Omental fat pad (tissue), 4 donors: ENCODE data around the gene HSPA14. TPM values are rescaled to one million over a fixed set of nuclear protein-coding genes. Genes with fewer than 3 reads are reported as not detected.

ENCODE experiments used
- ATAC-seq: fragments of 150-250 bp; one replicate; pipeline ENCODE4 v1.9.1; 2016; ENCODE audit warnings: mild to moderate bottlenecking, moderate library complexity; ENCODE audit not compliant: low FRiP score
- DNase-seq: peaks from one replicate; pipeline ENCODE4 v3.0.0-alpha.2; 2019; ENCODE audit warnings: low spot score
- CTCF ChIP-seq, 3 donors: fragments of 450-650 bp; IDR thresholded peaks; one replicate each; pipeline ENCODE4 v1.5.1; 2016 to 2017; ENCODE audit warnings: antibody characterized with exemption in 3 of 3, mild to moderate bottlenecking in 3 of 3, moderate library complexity in 2 of 3
- total RNA-seq, 4 donors: library from RNA; depleted of rRNA; stranded (reverse); fragments of >200 nt; gene quantifications; one replicate each; pipeline ENCODE4 v1.1.0, GENCODE V29; 2016

The HSPA14 gene
- total RNA-seq, 4 donors from 2014 or later, result 9.1 to 15.3 (median 11.8) TPM

GRCh38 chr10:14876764-14877163, 38.7 kb downstream of the HSPA14 start:
- no peak for TF ChIP-seq CTCF (IDR thresholded peaks at IDR 0.05)
- ATAC-seq (no peak), DNase-seq (no peak)

- ATAC-seq (peak; percentile 95), DNase-seq (peak; percentile 80)
- no peak for TF ChIP-seq CTCF (IDR thresholded peaks at IDR 0.05)
Observed at GRCh38 chr10:14878266-14879123, 40.4 kb downstream of the HSPA14 start, which contains the start of gene SUV39H2. Gene SUV39H2 (plus strand): TSS chr10:14878866. CDS start chr10:14878889, 23 bp downstream.

GRCh38 chr10:14879124-14879927, 41.2 kb downstream of the HSPA14 start:
- ATAC-seq, result no peak
- no peak for DNase-seq
- TF ChIP-seq CTCF (IDR thresholded peaks at IDR 0.05), result no peak

- DNase-seq (no peak), ATAC-seq (no peak)
- no peak for TF ChIP-seq CTCF (IDR thresholded peaks at IDR 0.05)
Observed at GRCh38 chr10:14879928-14880193, 41.8 kb downstream of the HSPA14 start.

- TF ChIP-seq CTCF (IDR thresholded peaks at IDR 0.05), result no peak
- DNase-seq (no peak), ATAC-seq (no peak)
Observed at GRCh38 chr10:14880229-14880628, 42.1 kb downstream of the HSPA14 start.

- ATAC-seq (no peak), DNase-seq (no peak)
- no peak for TF ChIP-seq CTCF (IDR thresholded peaks at IDR 0.05)
Observed at GRCh38 chr10:14884082-14884481, 46.0 kb downstream of the HSPA14 start.
